GM21737 (cell line): ENCODE data around the gene TMEM163.
"Not testable (repeated sequence)": the region's sequence is repeated elsewhere in the genome, so short reads cannot be mapped to it uniquely, and the experiment has no call there.

Experiments used
- ATAC-seq: cut with Tn5 transposase; IDR thresholded peaks from one replicate; pipeline ENCODE4 v1.9.1; 2021; ENCODE audit warnings: mild to moderate bottlenecking, moderate library complexity; ENCODE audit not compliant: unreplicated experiment

TMEM163 gene

GRCh38 chr2:134723742-134724141 is 4.9 kb upstream of the TMEM163 start:
- not testable (repeated sequence) for ATAC-seq

DNA sequence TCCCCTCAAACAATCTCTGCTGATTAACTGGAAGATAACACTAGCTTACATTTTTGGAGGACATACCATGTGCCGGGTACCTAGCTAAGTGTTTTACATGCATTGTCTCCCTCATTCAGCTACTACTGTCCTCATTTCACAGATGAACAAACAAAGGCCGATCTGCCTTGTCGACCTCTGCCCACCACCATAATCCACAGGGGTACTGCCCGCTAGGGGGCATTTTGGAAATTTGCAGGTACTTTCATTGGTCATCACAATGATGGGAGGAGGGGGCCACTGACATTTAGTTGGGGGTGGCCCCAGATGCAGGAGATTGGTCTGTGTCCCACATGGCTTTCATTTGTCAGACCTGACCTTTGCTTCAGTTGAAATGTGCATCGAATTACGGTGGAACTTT is 3.9 kb upstream of the TMEM163 start:
- ATAC-seq: no peak

DNA sequence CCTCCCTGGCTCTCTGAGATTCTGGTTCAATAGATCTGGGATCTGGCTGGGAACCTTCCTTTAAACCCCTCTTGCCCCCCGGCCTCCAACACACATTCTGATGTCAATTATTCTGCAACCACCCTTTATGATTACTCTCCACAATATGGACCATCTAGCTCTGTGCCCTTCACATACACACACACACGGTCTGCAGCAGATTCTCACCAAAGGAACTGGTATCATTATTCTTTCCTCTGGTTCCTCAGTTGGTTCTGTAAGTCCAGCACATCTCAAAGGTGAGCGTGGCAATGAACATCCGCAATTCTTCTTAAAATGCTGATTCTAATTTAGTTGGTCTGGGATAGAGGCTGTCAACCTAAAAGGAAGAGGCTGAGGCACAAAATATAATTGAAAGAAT is 2.8 kb upstream of the TMEM163 start:
- ATAC-seq: no peak

DNA sequence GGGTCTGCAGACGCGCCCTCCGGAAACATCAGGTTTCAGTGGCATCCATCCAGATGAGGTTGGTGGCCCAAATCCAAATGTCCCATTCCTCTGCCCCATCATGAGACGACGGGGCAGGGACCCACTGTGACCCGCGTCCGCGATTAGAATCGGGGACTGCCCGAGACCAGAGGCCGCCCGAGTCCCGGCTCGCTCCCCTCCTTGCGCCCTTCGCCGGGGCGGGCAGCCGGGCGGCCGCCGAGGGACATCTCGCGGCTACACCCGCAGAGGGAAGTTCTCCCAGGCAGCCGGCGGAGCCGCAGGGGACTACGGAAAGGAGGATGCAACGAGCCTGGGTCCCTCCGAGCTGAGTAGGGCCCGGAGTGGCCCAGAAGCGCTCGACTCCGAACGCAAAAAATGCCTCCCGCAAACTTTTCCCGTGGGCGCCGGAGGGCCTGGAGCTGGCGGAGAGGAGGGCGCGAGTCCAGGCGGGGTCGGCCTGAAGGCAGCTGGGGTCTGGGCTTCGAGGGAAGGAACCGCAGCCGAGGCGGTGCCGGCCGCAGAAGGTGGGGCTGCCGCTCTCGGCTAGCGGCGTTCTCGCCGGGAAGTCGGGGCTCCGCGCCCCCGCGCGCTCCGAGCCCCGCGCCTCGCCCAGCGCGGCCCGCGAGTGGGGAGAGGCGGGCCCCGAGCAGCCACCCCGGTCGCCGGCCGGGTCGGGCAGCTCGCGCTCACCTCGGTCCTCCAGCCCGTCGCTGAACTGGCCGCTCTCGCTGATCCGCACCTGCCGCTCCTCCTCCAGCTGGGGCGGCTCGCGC is 580 bp downstream of the TMEM163 start:
- ATAC-seq: no peak

DNA sequence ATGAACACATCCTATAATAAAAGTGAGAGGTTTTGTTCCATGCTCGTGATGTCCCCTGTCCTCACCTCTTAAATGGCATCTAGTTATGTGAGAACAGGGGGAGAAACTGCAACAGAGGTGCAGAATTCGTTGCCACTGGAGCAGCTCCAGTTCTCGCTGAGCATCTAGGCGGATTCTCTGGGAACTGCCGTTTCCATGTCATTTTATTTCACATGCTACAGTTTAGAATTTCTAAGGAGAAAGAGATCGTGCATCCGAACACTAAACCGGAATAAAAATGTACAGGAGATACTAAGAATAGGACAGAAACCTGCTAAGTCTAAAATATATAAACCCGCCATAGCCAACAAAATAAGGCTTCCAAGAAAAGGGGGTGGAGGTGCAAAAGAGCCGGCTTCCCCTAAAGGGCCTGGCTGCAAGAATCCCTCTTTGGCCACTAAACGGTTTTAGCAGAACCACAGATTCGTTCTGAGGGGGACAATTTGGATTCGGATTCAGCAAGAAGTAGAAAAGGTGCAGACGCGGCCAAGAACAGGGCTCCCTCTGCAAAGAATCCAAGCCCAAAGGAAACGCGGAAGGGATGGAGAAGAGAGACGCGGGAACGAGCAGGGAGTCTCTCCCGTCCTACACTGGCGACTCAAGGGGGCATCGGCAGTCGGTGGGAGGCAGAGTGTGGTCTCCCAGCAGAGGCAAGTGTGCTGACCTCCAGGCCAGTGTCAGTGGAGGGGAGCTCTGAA is 1.3 kb downstream of the TMEM163 start:
- ATAC-seq: no peak

DNA sequence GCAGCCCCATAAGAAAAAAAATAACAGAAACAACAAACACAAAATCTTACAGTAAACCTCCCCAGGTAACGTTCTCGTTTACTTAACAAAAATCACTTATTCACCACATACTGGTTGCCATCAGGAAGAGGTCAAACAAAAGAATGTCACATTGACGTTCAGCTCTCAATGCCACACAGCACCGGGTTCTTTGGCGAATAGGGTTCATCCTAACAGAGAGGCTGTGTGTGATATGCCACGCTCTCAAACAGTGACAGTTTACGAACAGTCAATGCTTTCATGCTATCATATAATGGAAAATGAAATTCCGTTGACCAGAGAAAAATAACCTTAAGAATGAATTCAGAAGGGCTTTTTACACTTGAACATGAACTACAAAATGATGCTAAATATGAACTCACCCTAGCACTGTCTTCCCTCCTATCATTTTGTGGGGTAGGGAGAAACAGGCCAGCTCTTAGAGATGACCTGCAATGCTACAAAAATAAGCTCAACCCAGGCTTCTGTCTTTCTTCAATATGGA is 2.0 kb downstream of the TMEM163 start:
- ATAC-seq: no peak

DNA sequence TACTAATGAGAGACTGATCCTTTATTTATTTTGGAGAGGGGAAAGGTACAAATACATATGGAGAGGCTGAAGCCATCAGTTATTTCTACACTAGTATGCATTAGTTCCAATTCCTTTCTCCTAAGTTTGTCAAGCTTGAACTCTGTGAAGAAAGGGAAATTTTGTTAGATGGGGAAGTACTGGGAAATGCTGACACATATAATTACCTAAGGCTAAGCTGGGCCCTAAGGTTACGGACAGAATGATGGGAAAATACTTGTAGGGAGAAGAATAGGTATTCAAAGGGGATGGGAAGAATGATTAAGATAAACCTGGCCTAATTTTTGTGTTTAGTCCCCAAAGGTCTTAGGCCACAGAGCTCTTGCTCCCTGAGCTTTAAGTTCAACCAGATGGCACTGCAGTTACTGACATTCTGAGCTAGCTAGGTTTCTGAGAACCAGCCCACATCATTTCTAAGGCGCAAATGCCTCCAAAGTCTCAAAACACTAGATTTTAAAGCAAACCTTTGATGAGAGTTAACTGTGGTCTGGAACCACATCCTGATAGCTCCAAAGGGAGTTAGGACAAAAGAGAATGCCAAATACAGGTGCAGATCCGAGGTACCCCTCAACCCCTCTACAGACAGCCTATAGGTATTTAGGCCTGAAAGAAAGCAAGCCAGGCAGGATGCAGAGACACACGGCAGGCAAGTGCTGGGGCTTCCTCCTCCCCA is 2.7 kb downstream of the TMEM163 start:
- no peak for ATAC-seq

- ATAC-seq: no peak
Observed at GRCh38 chr2:134714228-134714627, 4.6 kb downstream of the TMEM163 start.

DNA sequence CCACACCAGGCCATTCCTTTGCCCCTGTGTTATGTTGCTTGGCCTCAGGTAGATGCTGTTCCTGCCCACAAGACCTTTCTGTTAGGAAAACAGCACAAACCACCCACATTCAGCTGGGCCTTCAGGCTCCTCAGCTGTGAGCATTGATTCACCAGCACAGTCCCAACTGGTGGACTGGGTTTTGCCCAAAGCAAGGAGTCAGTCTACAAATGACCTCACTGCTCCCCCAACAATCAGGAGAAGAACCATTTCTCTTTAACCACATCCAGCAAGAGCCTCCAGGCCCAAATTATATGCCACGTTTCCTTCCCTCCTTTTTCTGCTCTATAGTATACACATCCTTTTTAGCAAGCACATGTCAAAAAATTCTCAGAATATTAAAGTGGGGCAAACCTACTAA is 5.2 kb downstream of the TMEM163 start:
- no peak for ATAC-seq

GRCh38 chr2:134713176-134713575 is 5.6 kb downstream of the TMEM163 start:
- no peak for ATAC-seq

DNA sequence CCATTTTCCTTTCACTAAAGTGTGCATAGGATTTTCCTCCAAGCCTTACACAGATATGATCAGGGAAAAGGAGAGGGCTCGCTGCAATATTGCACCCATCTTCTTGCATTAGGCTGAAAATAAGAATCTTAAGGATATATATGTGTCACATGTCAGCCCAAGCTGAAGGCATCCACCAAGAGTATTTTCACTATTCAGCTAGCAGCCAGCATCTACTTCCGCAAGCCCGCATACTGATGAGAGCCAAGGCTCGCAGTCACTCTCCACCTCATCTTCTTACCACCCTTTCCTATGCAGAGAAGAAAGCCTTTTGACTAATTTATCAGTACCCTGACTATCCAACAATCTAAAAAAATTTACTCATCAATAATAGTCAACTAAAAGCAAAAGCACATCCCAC is 6.1 kb downstream of the TMEM163 start:
- no peak for ATAC-seq

GRCh38 chr2:134712299-134712698 is 6.5 kb downstream of the TMEM163 start:
- no peak for ATAC-seq

- ATAC-seq: no peak
Observed at GRCh38 chr2:134711692-134712091, 7.1 kb downstream of the TMEM163 start.

DNA sequence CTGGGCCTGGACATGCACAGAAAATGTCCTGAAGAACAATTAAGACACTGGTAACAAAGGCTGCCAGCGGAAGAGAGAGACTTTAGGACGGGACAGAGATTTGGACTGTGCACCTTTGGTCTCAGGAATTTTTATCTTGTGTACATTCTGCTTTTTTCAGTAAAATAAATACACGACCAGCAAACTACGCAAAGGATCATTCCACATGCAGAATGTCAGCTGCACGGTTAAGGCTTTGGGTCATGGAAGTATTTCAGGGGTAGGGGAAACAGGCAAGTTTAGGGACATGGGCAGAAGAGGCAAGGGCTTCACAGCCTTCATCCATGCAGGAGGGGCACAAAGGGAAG is 11.5 kb downstream of the TMEM163 start:
- no peak for ATAC-seq

DNA sequence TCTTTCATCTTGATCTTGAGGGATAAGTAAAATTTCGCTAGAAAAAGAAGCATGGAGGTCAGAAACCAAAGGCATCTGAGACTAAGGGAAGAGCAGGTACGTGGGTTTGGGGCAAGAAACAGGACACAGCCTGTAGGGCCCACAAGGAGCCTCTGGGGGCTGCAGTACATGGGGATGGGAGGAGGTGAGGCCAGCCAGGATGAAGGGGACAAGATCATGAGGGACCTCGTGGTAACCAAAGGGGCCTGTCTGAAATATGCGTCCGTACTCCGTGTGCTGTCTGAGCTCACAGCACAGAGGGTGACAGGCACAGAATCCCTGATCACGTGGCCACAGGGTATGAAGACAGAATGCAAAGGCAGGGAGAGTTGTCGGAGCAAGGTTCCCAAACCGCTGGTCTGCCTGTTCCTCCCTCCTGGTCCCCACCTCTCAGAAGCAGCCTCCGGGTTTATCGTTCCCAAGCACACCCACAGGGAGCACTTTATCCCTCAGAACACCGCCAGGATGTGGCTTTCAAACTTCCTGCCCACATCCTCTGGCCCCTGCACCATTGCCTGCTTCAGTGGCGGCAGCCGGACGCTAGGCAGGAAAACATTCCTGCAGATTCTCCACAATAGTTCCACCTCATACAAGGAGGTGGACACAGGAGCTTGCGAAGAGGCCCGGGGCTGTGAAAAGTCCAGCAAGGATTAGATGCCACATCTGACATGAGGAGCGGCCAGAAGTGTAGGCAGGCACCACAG is 12.0 kb downstream of the TMEM163 start:
- ATAC-seq: no peak

DNA sequence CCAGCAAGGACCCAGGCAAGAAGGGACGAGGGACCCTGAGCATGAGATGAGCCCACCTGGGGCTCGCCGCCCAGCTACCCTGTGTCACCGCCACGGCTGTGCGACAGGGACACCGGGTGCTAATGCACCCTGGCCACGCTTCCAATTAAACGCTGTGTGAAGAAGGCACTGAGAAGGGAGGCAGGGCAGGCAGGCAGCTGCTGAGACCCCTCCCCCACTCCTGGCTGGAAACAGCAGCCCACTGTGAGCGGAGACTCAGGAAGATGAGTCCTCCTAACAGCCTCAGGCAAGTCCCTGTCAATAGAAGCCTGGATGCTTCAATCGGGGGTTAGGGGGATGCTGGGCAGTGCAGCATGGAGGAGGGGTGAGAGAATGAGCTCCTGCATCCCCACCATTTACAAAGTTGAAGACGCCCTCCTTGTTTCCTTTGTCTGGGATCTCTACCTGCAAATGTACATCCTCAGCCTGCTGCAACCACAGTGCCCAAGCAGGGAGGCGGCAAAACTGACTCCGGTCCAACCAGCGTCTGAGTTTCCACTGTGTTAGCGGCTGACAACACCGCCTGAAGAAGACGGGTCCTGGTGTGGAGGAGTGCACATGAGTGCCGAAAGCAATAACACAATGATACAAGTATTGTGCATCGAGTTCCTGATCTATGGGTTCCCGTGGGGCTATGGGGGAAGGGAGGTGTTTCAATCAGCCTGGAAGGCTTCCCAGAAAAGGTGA is 12.8 kb downstream of the TMEM163 start:
- no peak for ATAC-seq

GRCh38 chr2:134704173-134704572 is 14.6 kb downstream of the TMEM163 start:
- no peak for ATAC-seq

DNA sequence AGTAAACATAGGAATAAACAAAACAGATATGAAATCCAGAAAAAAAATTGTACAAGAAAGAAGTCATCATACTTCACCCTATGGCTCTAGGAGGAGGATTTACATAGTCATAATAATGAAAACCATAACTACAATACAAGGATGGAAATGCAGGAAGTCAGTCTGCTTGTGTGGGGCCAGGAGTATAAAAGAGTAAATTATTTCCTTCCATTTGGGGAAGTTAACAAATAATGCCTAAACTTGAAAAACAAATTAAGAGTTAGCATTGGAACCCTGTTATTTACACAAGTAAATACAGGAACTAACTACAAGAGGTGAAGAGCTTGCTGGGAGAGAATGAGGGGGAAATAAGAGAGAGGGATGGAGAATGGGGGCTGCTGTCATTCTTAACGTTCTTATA is 15.4 kb downstream of the TMEM163 start:
- no peak for ATAC-seq

DNA sequence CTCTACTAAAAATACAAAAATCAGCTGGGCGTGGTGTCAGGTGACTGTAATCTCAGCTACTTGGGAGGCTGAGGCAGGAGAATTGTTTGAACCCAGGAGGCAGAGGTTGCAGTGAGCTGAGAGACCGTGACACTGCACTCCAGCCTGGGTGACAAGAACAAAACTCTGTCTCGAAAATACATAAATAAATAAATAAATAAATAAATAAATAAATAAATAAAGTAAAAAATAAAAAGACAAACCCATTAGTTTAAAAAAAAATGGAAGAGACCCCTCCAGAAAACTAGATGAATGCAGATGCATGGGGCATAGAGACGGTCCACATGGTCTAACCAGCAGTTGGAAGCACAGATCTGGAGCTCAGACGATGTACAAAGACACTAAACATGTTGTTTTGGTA is 18.1 kb downstream of the TMEM163 start:
- ATAC-seq: no peak

DNA sequence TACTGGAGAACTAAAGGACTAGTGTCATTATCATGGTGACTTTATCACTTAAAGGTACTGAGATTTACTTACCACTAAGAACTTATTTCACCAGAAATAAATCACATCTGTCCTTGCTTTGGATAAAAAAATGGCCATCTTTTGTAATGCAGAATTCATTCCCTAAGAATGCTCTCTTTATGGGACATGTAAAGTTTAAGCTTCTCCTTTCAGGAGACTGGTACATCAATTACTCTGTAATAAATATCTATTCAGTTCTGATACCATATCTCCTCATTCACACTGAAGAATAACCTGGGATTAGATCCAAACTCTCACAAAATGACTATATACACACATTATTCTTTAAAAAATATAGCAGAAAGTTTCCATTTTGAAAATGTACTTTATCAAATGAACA is 24.4 kb downstream of the TMEM163 start:
- ATAC-seq: no peak
